Measurements from ENCODE around the gene SELENBP1.

GRCh38 chr1:151362308-151363155 is 10.0 kb downstream of the SELENBP1 start:
- TF ChIP-seq FOXA1 (IDR thresholded peaks at IDR 0.05) = no peak
- no peak for TF ChIP-seq HDGF (IDR thresholded peaks at IDR 0.05; ENCODE audit: borderline replicate concordance)
- TF ChIP-seq NFRKB (IDR thresholded peaks at IDR 0.05) = no peak
- TF ChIP-seq BHLHE40 (IDR thresholded peaks at IDR 0.05; ENCODE audit: borderline replicate concordance) = no peak
- no peak for TF ChIP-seq ARNT (IDR thresholded peaks at IDR 0.05)
- no peak for TF ChIP-seq FOXK2 (IDR thresholded peaks at IDR 0.05)
- no peak for TF ChIP-seq SP1 (IDR thresholded peaks at IDR 0.05)
- TF ChIP-seq FOXM1 (IDR thresholded peaks at IDR 0.05; ENCODE audit: borderline replicate concordance) = no peak
- TF ChIP-seq CTBP1 (IDR thresholded peaks at IDR 0.05; ENCODE audit: borderline replicate concordance) = no peak

Measured in HEK293T (cell line).